PC-3 (cell line): ENCODE results near the gene NKAPD1. TPM values are rescaled to one million over a fixed set of nuclear protein-coding genes. Genes with fewer than 3 reads are reported as not detected.
"Not testable (repeated sequence)": the region's sequence is repeated elsewhere in the genome, so short reads cannot be mapped to it uniquely, and the experiment has no call there.

ENCODE experiments used
- ATAC-seq: fragments of 200-7000 bp; cut with Tn5 transposase; 2 replicates; pipeline ENCODE4 v1.9.1; 2020; ENCODE audit warnings: mild to moderate bottlenecking, moderate library complexity
- BruUV-seq: library from RNA; stranded (reverse); fragments of 400-500 nt; replicated peaks from 2 replicates; lab custom pipeline; 2021; lab: Mats Ljungman, UMichigan
- CTCF ChIA-PET: fragments of 300-600 bp; sonication (Branson Sonifier 250); formaldehyde crosslinking; loops from one replicate; lab custom pipeline; 2022; ENCODE audit warnings: antibody characterized with exemption; lab: Charles Lee
- POLR2A ChIA-PET: fragments of 300-600 bp; sonication (Branson Sonifier 250); formaldehyde crosslinking; loops from one replicate; lab custom pipeline; 2022; ENCODE audit warnings: antibody characterized with exemption; ENCODE audit not compliant: unreplicated experiment; lab: Charles Lee
- DNase-seq: peaks from one replicate; pipeline ENCODE4 v3.0.0-alpha.2; 2015
- H2AFZ ChIP-seq: fragments of 300-600 bp; sonication (generic); 2 replicates; pipeline ENCODE4 v1.6.0; 2016; ENCODE audit warnings: antibody characterized with exemption, low read length
- H3F3A ChIP-seq: fragments of 300-600 bp; sonication (generic); one replicate; pipeline ENCODE4 v1.6.0; 2017; ENCODE audit warnings: antibody characterized with exemption, low read length, control low read depth, mild to moderate bottlenecking; ENCODE audit not compliant: unreplicated experiment
- H3K27ac ChIP-seq: fragments of 300-600 bp; sonication (generic); 2 replicates; pipeline ENCODE4 v1.5.1; 2016; ENCODE audit warnings: mild to moderate bottlenecking, low read length
- H3K27me3 ChIP-seq: fragments of 300-600 bp; sonication (generic); 2 replicates; pipeline ENCODE4 v1.6.1; 2016; ENCODE audit warnings: low read length, mixed read lengths
- H3K36me3 ChIP-seq: fragments of 300-600 bp; sonication (generic); 2 replicates; pipeline ENCODE4 v1.6.1; 2016; ENCODE audit warnings: low read depth, mixed run types, low read length, mixed read lengths
- H3K4me1 ChIP-seq: fragments of 300-600 bp; sonication (generic); 2 replicates; pipeline ENCODE4 v1.5.1; 2016; ENCODE audit warnings: low read length; ENCODE audit not compliant: insufficient read depth
- H3K4me2 ChIP-seq: fragments of 300-600 bp; sonication (generic); 2 replicates; pipeline ENCODE4 v1.6.0; 2016; ENCODE audit warnings: low read length
- H3K4me3 ChIP-seq: fragments of 300-600 bp; sonication (generic); 2 replicates; pipeline ENCODE4 v1.5.1; 2016; ENCODE audit warnings: mild to moderate bottlenecking, low read length, mixed read lengths
- H3K79me2 ChIP-seq: fragments of 300-600 bp; sonication (generic); 2 replicates; pipeline ENCODE4 v1.6.1; 2017; ENCODE audit warnings: low read length, mixed read lengths
- H3K9ac ChIP-seq: fragments of 300-600 bp; sonication (generic); 2 replicates; pipeline ENCODE4 v1.6.0; 2016; ENCODE audit warnings: mild to moderate bottlenecking, low read length
- H3K9me2 ChIP-seq: fragments of 300-600 bp; sonication (generic); replicated peaks from 2 replicates; pipeline ENCODE4 v1.6.1; 2016; ENCODE audit warnings: mixed run types, low read length, mixed read lengths
- H3K9me3 ChIP-seq: fragments of 300-600 bp; sonication (generic); 2 replicates; pipeline ENCODE4 v1.6.1; 2016; ENCODE audit warnings: low read length, mixed read lengths
- H4K20me1 ChIP-seq: fragments of 300-600 bp; sonication (generic); 2 replicates; pipeline ENCODE4 v1.6.1; 2016; ENCODE audit warnings: low read length, mixed read lengths
- EZH2 ChIP-seq: fragments of 300-600 bp; sonication (generic); IDR thresholded peaks from one replicate; pipeline ENCODE4 v1.6.1; 2017; ENCODE audit warnings: antibody characterized with exemption, mild to moderate bottlenecking, low read length; ENCODE audit not compliant: unreplicated experiment
- EZH2phosphoT487 ChIP-seq: fragments of 300-600 bp; sonication (generic); IDR thresholded peaks from 2 replicates; pipeline ENCODE4 v1.6.1; 2018; ENCODE audit warnings: mild to moderate bottlenecking, antibody characterized with exemption, low read length, borderline replicate concordance
- intact Hi-C: fragments of 100-400 bp; cut with micrococcal nuclease; formaldehyde crosslinking; loops from 2 replicates; pipeline ENCODE4 v1.9.0; 2023
- total RNA-seq: library from RNA; depleted of rRNA; stranded (reverse); fragments of >200 nt; gene quantifications from 2 replicates; pipeline ENCODE4 v1.2.3, GENCODE V29; 2014
- TF ChIP-seq, protein P1 (sequence below): fragments of 300-600 bp; sonication (generic); conservative IDR thresholded peaks from 2 replicates; pipeline ENCODE4 v1.5.1; 2017; ENCODE audit warnings: antibody characterized with exemption, low read depth, mild to moderate bottlenecking, low read length

NKAPD1 gene
- total RNA-seq, 1 experiment from 2014 or later: 34.3 TPM

DNA sequence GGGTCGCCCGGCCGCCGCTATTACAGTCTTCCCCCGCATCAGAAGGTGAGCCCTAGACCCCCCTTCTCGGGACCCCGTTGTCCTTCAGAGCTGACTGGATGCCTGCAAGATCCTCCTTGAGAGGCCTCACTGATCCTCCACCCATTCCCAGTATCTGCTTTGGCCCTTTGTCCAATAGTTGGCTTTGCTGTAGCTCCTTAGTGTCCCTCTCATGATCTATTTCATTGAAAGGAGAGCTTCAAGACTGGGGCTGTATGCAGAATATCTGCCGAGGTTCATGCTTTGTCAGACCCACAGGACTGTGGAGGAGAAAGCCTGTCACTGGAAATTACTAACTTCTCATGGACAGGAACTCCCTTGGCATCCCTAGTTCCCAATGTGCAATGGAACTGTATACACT, 48.4 kb upstream of the NKAPD1 start:
- POLR2A ChIA-PET: interaction anchor here (0.5 kb wide), 1 partner anchor 86 kb away, joined by 4 read pairs; no protein-coding TSS in a partner anchor
- no peaks in the 10 kb centered on the region for H3K9me3 ChIP-seq
- no peaks in the 10 kb centered on the region for H3F3A ChIP-seq
- peaks cover 6% of the 10 kb centered on the region; the same call in 1 of the 2 replicates for H3K4me1 ChIP-seq
- H3K79me2 ChIP-seq: peaks cover 24% of the 10 kb centered on the region
- H3K36me3 ChIP-seq: peaks cover 24% of the 10 kb centered on the region
- H3K4me3 ChIP-seq: peak overlapping the region; percentile 100
- H3K27ac ChIP-seq: peak overlapping the region; percentile 81
- H3K4me2 ChIP-seq: peak overlapping the region; percentile 100
- ATAC-seq (peak; percentile 14), DNase-seq (no peak)
- no peaks in the 10 kb centered on the region for H4K20me1 ChIP-seq
- peak overlapping the region; percentile 96 for H3K9ac ChIP-seq
- TSS peak; percentile 72 for BruUV-seq
- TF ChIP-seq EZH2 (no peak), EZH2phosphoT487 (no peak)
- TF ChIP-seq, protein P1, sequence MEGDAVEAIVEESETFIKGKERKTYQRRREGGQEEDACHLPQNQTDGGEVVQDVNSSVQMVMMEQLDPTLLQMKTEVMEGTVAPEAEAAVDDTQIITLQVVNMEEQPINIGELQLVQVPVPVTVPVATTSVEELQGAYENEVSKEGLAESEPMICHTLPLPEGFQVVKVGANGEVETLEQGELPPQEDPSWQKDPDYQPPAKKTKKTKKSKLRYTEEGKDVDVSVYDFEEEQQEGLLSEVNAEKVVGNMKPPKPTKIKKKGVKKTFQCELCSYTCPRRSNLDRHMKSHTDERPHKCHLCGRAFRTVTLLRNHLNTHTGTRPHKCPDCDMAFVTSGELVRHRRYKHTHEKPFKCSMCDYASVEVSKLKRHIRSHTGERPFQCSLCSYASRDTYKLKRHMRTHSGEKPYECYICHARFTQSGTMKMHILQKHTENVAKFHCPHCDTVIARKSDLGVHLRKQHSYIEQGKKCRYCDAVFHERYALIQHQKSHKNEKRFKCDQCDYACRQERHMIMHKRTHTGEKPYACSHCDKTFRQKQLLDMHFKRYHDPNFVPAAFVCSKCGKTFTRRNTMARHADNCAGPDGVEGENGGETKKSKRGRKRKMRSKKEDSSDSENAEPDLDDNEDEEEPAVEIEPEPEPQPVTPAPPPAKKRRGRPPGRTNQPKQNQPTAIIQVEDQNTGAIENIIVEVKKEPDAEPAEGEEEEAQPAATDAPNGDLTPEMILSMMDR: no peak
- CTCF ChIA-PET: no interaction called here
- peak overlapping the region; percentile 94 for H2AFZ ChIP-seq
- intact Hi-C loops: loop anchor here (2.0 kb wide), 1 partner anchor 43 kb away; no protein-coding TSS in a partner anchor
- no peaks in the 10 kb centered on the region for H3K9me2 ChIP-seq
- no peaks in the 10 kb centered on the region for H3K27me3 ChIP-seq

DNA sequence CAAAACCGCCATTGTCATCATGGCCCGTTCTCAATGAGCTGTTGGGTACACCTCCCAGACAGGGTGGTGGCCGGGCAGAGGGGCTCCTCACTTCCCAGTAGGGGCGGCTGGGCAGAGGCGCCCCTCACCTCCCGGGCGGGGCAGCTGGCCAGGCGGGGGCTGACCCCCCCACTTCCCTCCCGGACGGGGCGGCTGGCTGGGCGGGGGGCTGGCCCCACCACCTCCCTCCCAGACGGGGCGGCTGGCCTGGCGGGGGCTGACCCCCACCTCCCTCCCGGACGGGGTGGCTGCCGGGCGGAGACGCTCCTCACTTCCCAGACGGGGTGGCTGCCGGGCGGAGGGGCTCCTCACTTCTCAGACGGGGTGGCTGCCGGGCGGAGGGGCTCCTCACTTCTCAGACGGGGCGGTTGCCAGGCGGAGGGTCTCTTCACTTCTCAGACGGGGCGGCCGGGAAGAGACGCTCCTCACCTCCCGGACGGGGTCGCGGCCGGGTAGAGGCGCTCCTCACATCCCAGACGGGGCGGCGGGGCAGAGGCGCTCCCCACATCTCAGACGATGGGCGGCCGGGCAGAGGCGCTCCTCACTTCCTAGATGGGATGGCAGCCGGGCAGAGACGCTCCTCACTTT, 47.2 kb upstream of the NKAPD1 start:
- H3K27ac ChIP-seq, H3K27me3 ChIP-seq, H4K20me1 ChIP-seq, H3K9me2 ChIP-seq, DNase-seq, BruUV-seq, CTCF ChIA-PET, H3F3A ChIP-seq, H3K4me2 ChIP-seq, ATAC-seq, H3K4me3 ChIP-seq, H3K9ac ChIP-seq, POLR2A ChIA-PET, H3K4me1 ChIP-seq, intact Hi-C loops, H3K9me3 ChIP-seq, H2AFZ ChIP-seq: not testable (repeated sequence)
- Histone ChIP-seq H3K36me3 (peaks cover 26% of the 10 kb centered on the region), H3K79me2 (peaks cover 24% of the 10 kb centered on the region)

DNA sequence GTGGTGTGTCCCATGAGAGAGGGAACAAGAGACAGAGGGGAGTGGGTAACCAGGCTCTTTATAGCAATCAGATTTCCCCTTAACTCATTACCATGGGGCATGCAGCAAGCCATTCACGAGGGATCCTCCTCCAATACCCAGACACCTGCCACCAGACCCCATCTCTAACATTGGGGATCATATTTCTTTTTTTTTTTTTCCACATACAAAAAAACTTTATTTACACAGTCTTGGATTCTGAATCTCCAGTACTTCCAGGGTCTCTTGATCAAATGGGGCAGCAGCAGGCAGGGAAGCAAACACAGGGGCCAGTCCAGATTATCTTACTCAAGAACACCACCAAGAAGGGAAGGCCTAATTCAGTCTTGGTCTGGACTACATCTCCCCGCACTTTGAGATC, 44.6 kb upstream of the NKAPD1 start:
- no peak overlapping the region for H3K4me3 ChIP-seq
- no peak overlapping the region for H2AFZ ChIP-seq
- peaks cover 24% of the 10 kb centered on the region for H3K79me2 ChIP-seq
- ChIA-PET POLR2A (no interaction called here), CTCF (no interaction called here)
- no peak overlapping the region for H3K4me2 ChIP-seq
- ATAC-seq: no peak
- H3K9me2 ChIP-seq: no peaks in the 10 kb centered on the region
- H3K27me3 ChIP-seq: no peaks in the 10 kb centered on the region
- H3K9ac ChIP-seq: no peak overlapping the region
- H3K27ac ChIP-seq: no peak overlapping the region
- H4K20me1 ChIP-seq: no peaks in the 10 kb centered on the region
- H3K4me1 ChIP-seq: peaks cover 2% of the 10 kb centered on the region; the same call in 1 of the 2 replicates
- peaks cover 41% of the 10 kb centered on the region for H3K36me3 ChIP-seq
- DNase-seq: no peak
- no peaks in the 10 kb centered on the region for H3K9me3 ChIP-seq
- BruUV-seq: no TSS peak
- H3F3A ChIP-seq: no peaks in the 10 kb centered on the region
- intact Hi-C loops: no loop called here
- no peak for TF ChIP-seq EZH2
- TF ChIP-seq, protein P1: no peak
- TF ChIP-seq EZH2phosphoT487: no peak
